Fibroblast of lung (primary cell): ENCODE data around the gene PCAT7. TPM values are rescaled to one million over a fixed set of nuclear protein-coding genes. Genes with fewer than 3 reads are reported as not detected.

ENCODE experiments used
- DNase-seq, 2 donors: peaks; one replicate each; pipeline versions ENCODE4 v3.0.0 to v3.0.0-alpha.2; 2010; ENCODE audit warnings: low read depth in 2 of 2
- H2AFZ ChIP-seq: 2 replicates; pipeline ENCODE4 v1.5.1; 2012; ENCODE audit warnings: low read length, control low read depth, inconsistent platforms
- H3K27ac ChIP-seq: 2 replicates; pipeline ENCODE4 v1.5.1; 2011; ENCODE audit warnings: low read length, control low read depth; ENCODE audit not compliant: insufficient read depth
- H3K27me3 ChIP-seq: 2 replicates; pipeline ENCODE4 v1.5.1; 2011; ENCODE audit warnings: mild to moderate bottlenecking, low read length; ENCODE audit not compliant: control insufficient read depth, insufficient read depth
- H3K36me3 ChIP-seq: 2 replicates; pipeline ENCODE4 v1.5.1; 2011; ENCODE audit warnings: low read length; ENCODE audit not compliant: control insufficient read depth, insufficient read depth
- H3K4me1 ChIP-seq: 2 replicates; pipeline ENCODE4 v1.5.1; 2011; ENCODE audit warnings: low read length; ENCODE audit not compliant: control insufficient read depth, insufficient read depth; ENCODE audit errors: extremely low read depth
- H3K4me2 ChIP-seq: 2 replicates; pipeline ENCODE4 v1.5.1; 2011; ENCODE audit warnings: low read length, control low read depth; ENCODE audit not compliant: insufficient read depth; ENCODE audit errors: extremely low read depth
- H3K4me3 ChIP-seq, 4 experiments: fragments of 200-600 bp in 1 of 4; sonication (generic) in 1 of 4; replicated peaks in 1 of 4; 2 replicates each; pipeline ENCODE4 v1.5.1; 2011 to 2016; ENCODE audit warnings: low read length in 4 of 4, low read depth in 3 of 4, mild to moderate bottlenecking in 3 of 4, control low read depth in 2 of 4, inconsistent platforms in 1 of 4, mixed read lengths in 1 of 4; ENCODE audit not compliant: insufficient read depth in 1 of 4; ENCODE audit errors: control extremely low read depth in 1 of 4
- H3K79me2 ChIP-seq: 2 replicates; pipeline ENCODE4 v1.5.1; 2012; ENCODE audit warnings: mild to moderate bottlenecking, low read length, inconsistent platforms; ENCODE audit not compliant: control insufficient read depth, insufficient read depth
- H3K9ac ChIP-seq: 2 replicates; pipeline ENCODE4 v1.5.1; 2011; ENCODE audit warnings: mild to moderate bottlenecking, low read length, control low read depth; ENCODE audit not compliant: insufficient read depth
- H3K9me3 ChIP-seq: 2 replicates; pipeline ENCODE4 v1.5.1; 2012; ENCODE audit warnings: low read depth, low read length; ENCODE audit not compliant: control insufficient read depth, insufficient read depth
- H4K20me1 ChIP-seq: 2 replicates; pipeline ENCODE4 v1.5.1; 2011; ENCODE audit warnings: low read length; ENCODE audit not compliant: control insufficient read depth, insufficient read depth; ENCODE audit errors: extremely low read depth
- EZH2 ChIP-seq: IDR thresholded peaks from 2 replicates; pipeline ENCODE4 v1.5.1; 2012; ENCODE audit warnings: low read length, control low read depth, mild to moderate bottlenecking; ENCODE audit errors: missing control alignments
- polyA plus RNA-seq, 2 donors: library from polyadenylated mRNA; depleted of rRNA in 1 of 2; stranded (reverse) in 1 of 2; unstranded in 1 of 2; fragments of >200 nt; gene quantifications; 2 replicates each; pipeline ENCODE4 v1.2.1, GENCODE V29; 2011 to 2012; ENCODE audit warnings: missing spikeins in 1 of 2
- total RNA-seq: library from RNA; depleted of rRNA; stranded (reverse); fragments of >200 nt; gene quantifications from 2 replicates; pipeline ENCODE4 v1.2.1, GENCODE V29; 2014
- TF ChIP-seq, protein P1 (sequence below), 2 donors: IDR thresholded peaks in 1 of 2; conservative IDR thresholded peaks in 1 of 2; 1 replicate in 1 of 2; 2 replicates in 1 of 2; pipeline ENCODE4 v1.5.1; 2011 to 2012; ENCODE audit warnings: low read length in 2 of 2, control low read depth in 1 of 2, inconsistent platforms in 1 of 2, low read depth in 1 of 2, mild to moderate bottlenecking in 1 of 2

Gene PCAT7
- total and polyA plus RNA-seq, 2 donors (not counting 1 experiment from before 2014, with no cell fraction given), result under 0.01 to 0.01 TPM

DNA sequence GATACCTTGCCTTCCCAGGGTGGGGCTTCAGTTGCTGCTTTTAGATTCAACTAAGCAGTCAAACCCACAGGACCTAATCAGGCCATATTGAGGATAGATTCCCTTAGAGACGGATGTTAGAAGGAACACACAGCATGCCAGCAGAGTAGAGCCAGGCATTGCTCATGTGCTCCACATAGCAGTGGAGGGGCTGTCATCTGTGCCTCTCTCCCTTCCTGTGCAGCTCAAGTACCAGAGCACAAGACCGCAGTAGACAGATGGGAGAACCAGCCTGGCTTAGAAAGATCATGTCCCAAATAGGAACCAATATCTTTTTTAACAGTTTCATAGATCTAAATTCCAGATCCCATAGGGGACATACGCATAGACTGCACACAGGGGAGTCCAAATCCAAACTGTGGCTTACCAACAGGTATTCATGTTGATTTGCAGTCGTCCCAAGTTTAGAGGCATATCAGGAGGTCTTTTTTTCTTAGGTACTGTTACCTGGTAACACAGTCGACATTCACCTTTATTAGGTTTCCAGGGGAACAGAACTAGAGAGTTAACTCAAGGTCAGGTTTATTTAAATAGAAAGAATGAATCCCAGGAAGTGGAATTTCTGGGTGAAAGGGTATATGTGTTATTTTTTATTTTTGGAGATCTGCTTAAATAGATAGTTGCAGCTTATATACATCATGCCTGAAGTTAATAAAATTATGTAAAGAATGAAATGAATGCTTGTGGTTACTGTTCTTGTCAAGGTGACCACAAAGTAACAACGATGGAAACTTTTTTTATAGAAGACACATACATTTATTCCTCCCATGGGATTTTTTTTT, 43.5 kb upstream of the PCAT7 start:
- Histone ChIP-seq H3K4me2 (no peak overlapping the region), H3K4me3 (no peak overlapping the region), H3K27ac (no peak overlapping the region), H3K36me3 (no peaks in the 10 kb centered on the region), H2AFZ (no peak overlapping the region), H3K79me2 (no peaks in the 10 kb centered on the region), H3K9ac (no peak overlapping the region), H3K27me3 (no peaks in the 10 kb centered on the region), H3K9me3 (no peaks in the 10 kb centered on the region), H4K20me1 (no peaks in the 10 kb centered on the region), H3K4me1 (no peaks in the 10 kb centered on the region)
- peak in 1 of 2 donors; percentile 7 for DNase-seq
- TF ChIP-seq EZH2, result no peak
- TF ChIP-seq, protein P1, sequence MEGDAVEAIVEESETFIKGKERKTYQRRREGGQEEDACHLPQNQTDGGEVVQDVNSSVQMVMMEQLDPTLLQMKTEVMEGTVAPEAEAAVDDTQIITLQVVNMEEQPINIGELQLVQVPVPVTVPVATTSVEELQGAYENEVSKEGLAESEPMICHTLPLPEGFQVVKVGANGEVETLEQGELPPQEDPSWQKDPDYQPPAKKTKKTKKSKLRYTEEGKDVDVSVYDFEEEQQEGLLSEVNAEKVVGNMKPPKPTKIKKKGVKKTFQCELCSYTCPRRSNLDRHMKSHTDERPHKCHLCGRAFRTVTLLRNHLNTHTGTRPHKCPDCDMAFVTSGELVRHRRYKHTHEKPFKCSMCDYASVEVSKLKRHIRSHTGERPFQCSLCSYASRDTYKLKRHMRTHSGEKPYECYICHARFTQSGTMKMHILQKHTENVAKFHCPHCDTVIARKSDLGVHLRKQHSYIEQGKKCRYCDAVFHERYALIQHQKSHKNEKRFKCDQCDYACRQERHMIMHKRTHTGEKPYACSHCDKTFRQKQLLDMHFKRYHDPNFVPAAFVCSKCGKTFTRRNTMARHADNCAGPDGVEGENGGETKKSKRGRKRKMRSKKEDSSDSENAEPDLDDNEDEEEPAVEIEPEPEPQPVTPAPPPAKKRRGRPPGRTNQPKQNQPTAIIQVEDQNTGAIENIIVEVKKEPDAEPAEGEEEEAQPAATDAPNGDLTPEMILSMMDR (conservative IDR thresholded peaks at IDR 0.05 in 1 of 2, IDR thresholded peaks at IDR 0.05 in 1 of 2; ENCODE audit: low read depth in 1 of 2, low read length in 2 of 2), result no peak

DNA sequence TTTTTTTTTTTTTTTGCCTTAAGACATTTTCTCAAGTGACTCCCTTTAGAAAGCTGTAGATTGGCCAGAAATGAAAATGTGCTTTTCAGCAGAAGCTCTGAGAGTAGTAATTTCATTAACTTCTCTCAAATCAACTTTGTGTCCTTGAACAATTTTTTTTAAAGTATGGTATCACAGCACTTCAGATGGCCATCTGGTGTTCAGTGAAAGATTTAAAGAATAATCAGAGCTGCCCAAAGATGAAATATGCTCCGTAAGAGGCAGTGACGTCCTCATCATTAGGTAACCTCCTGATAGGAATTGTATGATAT, 43.0 kb upstream of the PCAT7 start:
- Histone ChIP-seq H3K79me2 (no peaks in the 10 kb centered on the region), H3K4me3 (no peak overlapping the region), H3K4me1 (no peaks in the 10 kb centered on the region), H3K4me2 (no peak overlapping the region), H3K27ac (no peak overlapping the region), H2AFZ (no peak overlapping the region), H4K20me1 (no peaks in the 10 kb centered on the region), H3K9ac (no peak overlapping the region), H3K36me3 (no peaks in the 10 kb centered on the region), H3K9me3 (no peaks in the 10 kb centered on the region), H3K27me3 (no peaks in the 10 kb centered on the region)
- no peak for TF ChIP-seq EZH2
- TF ChIP-seq, protein P1 (conservative IDR thresholded peaks at IDR 0.05 in 1 of 2, IDR thresholded peaks at IDR 0.05 in 1 of 2; ENCODE audit: low read depth in 1 of 2, low read length in 2 of 2), result no peak
- DNase-seq, result no peak

DNA sequence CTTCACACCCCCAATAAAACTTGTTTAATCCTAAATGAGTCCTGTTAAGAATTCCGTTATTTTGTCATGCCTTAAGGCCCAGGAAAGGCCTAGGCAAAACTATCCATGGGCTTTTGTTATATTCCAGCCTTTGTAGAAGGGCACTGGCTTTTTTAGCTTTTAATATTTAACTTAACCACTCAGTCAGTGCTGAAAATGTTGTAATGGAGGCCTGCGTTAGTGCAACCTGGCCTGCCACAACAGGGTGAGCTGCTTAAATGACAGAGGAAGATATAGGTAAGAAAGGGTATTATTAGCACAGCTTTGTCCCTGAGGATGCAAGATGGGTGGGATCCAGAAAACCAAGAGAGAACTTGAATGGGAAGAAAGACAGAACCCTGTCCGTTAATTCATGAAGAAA, 40.2 kb upstream of the PCAT7 start:
- no peak for TF ChIP-seq EZH2
- TF ChIP-seq, protein P1 (conservative IDR thresholded peaks at IDR 0.05 in 1 of 2, IDR thresholded peaks at IDR 0.05 in 1 of 2; ENCODE audit: low read depth in 1 of 2, low read length in 2 of 2), result no peak

More for the DNA sequence above, 40.2 kb upstream of the PCAT7 start:
- H3K9me3 ChIP-seq, result no peaks in the 10 kb centered on the region
- H2AFZ ChIP-seq, result no peak overlapping the region
- H3K4me1 ChIP-seq, result no peaks in the 10 kb centered on the region
- H3K27me3 ChIP-seq, result no peaks in the 10 kb centered on the region
- no peak for DNase-seq
- no peak overlapping the region for H3K4me2 ChIP-seq
- H3K79me2 ChIP-seq, result no peaks in the 10 kb centered on the region
- no peaks in the 10 kb centered on the region for H4K20me1 ChIP-seq
- no peak overlapping the region for H3K4me3 ChIP-seq
- no peaks in the 10 kb centered on the region for H3K36me3 ChIP-seq
- H3K27ac ChIP-seq, result no peak overlapping the region
- H3K9ac ChIP-seq, result no peak overlapping the region
